GM19043 (cell line): ENCODE results near the gene SPG21.

Source experiments
- ATAC-seq: cut with Tn5 transposase; IDR thresholded peaks from one replicate; pipeline ENCODE4 v1.9.1; 2021; ENCODE audit warnings: low read depth; ENCODE audit not compliant: unreplicated experiment

SPG21 gene

GRCh38 chr15:64997066-64997465 lies 7.4 kb upstream of the SPG21 start:
- no peak for ATAC-seq

GRCh38 chr15:64993290-64993689 lies 3.6 kb upstream of the SPG21 start:
- ATAC-seq: no peak

GRCh38 chr15:64991536-64992135 lies 1.9 kb upstream of the SPG21 start:
- ATAC-seq: no peak

- ATAC-seq: no peak
These were observed 405 bp upstream of the SPG21 start for GRCh38 chr15:64990168-64990470.

- no peak for ATAC-seq
These were observed 2.6 kb downstream of the SPG21 start for GRCh38 chr15:64987136-64987535.

- ATAC-seq: no peak
These were observed 4.2 kb downstream of the SPG21 start for GRCh38 chr15:64985366-64986033.

GRCh38 chr15:64982472-64982871 lies 7.2 kb downstream of the SPG21 start:
- no peak for ATAC-seq

GRCh38 chr15:64981812-64982431 lies 7.8 kb downstream of the SPG21 start:
- ATAC-seq: no peak

GRCh38 chr15:64979252-64979710 lies 10.4 kb downstream of the SPG21 start:
- no peak for ATAC-seq

- no peak for ATAC-seq
These were observed 14.3 kb downstream of the SPG21 start for GRCh38 chr15:64975390-64975789.

GRCh38 chr15:64970698-64971097 lies 19.0 kb downstream of the SPG21 start:
- ATAC-seq: no peak

- no peak for ATAC-seq
These were observed 20.3 kb downstream of the SPG21 start for GRCh38 chr15:64969401-64969800.

GRCh38 chr15:64961013-64961412 lies 28.7 kb downstream of the SPG21 start:
- no peak for ATAC-seq

GRCh38 chr15:64960153-64960552 lies 29.6 kb downstream of the SPG21 start:
- no peak for ATAC-seq

GRCh38 chr15:64959128-64959527 lies 30.6 kb downstream of the SPG21 start:
- no peak for ATAC-seq

GRCh38 chr15:64954395-64954794 lies 35.3 kb downstream of the SPG21 start:
- ATAC-seq: no peak

GRCh38 chr15:64951777-64952418 lies 37.8 kb downstream of the SPG21 start:
- ATAC-seq: no peak

GRCh38 chr15:64950888-64951287 lies 38.8 kb downstream of the SPG21 start:
- ATAC-seq: no peak

GRCh38 chr15:64949383-64950186 lies 40.1 kb downstream of the SPG21 start:
- no peak for ATAC-seq

GRCh38 chr15:64948916-64949315 lies 40.8 kb downstream of the SPG21 start:
- no peak for ATAC-seq

GRCh38 chr15:64947211-64947610 lies 42.5 kb downstream of the SPG21 start:
- no peak for ATAC-seq
